Kidney (tissue), 22 donors: ENCODE results near the gene GABRQ. TPM values are rescaled to one million over a fixed set of nuclear protein-coding genes. Genes with fewer than 3 reads are reported as not detected.
A peak's percentile ranks its signal among the peaks of the same experiment; 100 is the strongest.

Source experiments
- DNase-seq, 5 donors: peaks; one replicate each; pipeline ENCODE4 v3.0.0-alpha.2; 2013 to 2020
- FAIRE-seq: peaks from 2 replicates; lab custom pipeline; 2012; peaks lifted over from hg19 to GRCh38; lab: Jason Lieb, UNC
- H3K27ac ChIP-seq, 2 donors: one replicate each; pipeline ENCODE4 v1.7.0; 2013; ENCODE audit warnings: low read depth in 2 of 2, low read length in 2 of 2, inconsistent platforms in 1 of 2
- H3K27me3 ChIP-seq: one replicate; pipeline ENCODE4 v1.7.1; 2013; ENCODE audit warnings: low read length, inconsistent platforms; ENCODE audit not compliant: control insufficient read depth, insufficient read depth
- H3K36me3 ChIP-seq, 3 donors: one replicate each; pipeline versions ENCODE4 v1.7.0 to v1.7.1; 2013; ENCODE audit warnings: low read length in 3 of 3, control low read depth in 1 of 3, inconsistent platforms in 1 of 3; ENCODE audit not compliant: insufficient read depth in 3 of 3, control insufficient read depth in 2 of 3
- H3K4me1 ChIP-seq, 3 donors: one replicate each; pipeline versions ENCODE4 v1.7.0 to v1.7.1; 2013; ENCODE audit warnings: low read length in 3 of 3, inconsistent platforms in 1 of 3, low read depth in 1 of 3; ENCODE audit not compliant: control insufficient read depth in 2 of 3, insufficient read depth in 2 of 3
- H3K4me3 ChIP-seq, 3 donors: one replicate each; pipeline versions ENCODE4 v1.7.0 to v1.8.1; 2013; ENCODE audit warnings: low read length in 3 of 3, control low read depth in 1 of 3, inconsistent platforms in 1 of 3
- H3K9ac ChIP-seq, 3 donors: one replicate each; pipeline versions ENCODE4 v1.7.0 to v1.7.1; 2013; ENCODE audit warnings: low read length in 3 of 3, control low read depth in 1 of 3, inconsistent platforms in 1 of 3
- H3K9me3 ChIP-seq, 3 donors: one replicate each; pipeline versions ENCODE4 v1.7.0 to v1.7.1; 2013; ENCODE audit warnings: low read length in 3 of 3, control low read depth in 1 of 3, inconsistent platforms in 1 of 3; ENCODE audit not compliant: control insufficient read depth in 2 of 3, insufficient read depth in 1 of 3
- intact Hi-C: fragments of 100-400 bp; cut with DNase I; formaldehyde crosslinking; loops from one replicate; pipeline ENCODE4 v1.11.1; 2022
- long read RNA-seq, 10 donors: library from polyadenylated mRNA in 1 of 10; unstranded in 1 of 10; transcript quantifications; one replicate each; pipeline ENCODE4 v2.0.0 and lab custom pipeline, GENCODE V29; 2021 to 2026
- polyA plus RNA-seq: library from polyadenylated mRNA; stranded (reverse); fragments of 350-450 nt; fragmentation: Illumina TruSeq; extraction: RNeasy Lipid Tissue Mini Kit (QIAGEN cat#74804); gene quantifications from one replicate; pipeline ENCODE4 v1.2.3, GENCODE V29; 2014; ENCODE audit warnings: low read depth, low replicate concordance; ENCODE audit not compliant: insufficient read depth
- total RNA-seq: library from RNA; stranded (reverse); fragmentation: NEBNext Ultra II Directional; extraction: Animal tissue kit (Norgen Biotek cat#: 25700); gene quantifications from one replicate; pipeline ENCODE4 v1.2.1, GENCODE V29; 2021
- TF ChIP-seq, protein P1 (sequence below): IDR thresholded peaks from 3 replicates; pipeline ENCODE4 v1.5.1; 2012; ENCODE audit warnings: mild to moderate bottlenecking, moderate library complexity, borderline replicate concordance; ENCODE audit not compliant: insufficient read depth; ENCODE audit errors: extremely low read depth
- donor health status: control.
- donor health status: control.
- donor health status: control.
- donor health status: control.
- donor health status: control.
- donor health status: DM: yes; HTN: yes; CAD: no.
- donor health status: Normal renal cell carcinoma (clear cell type).

Gene GABRQ
- 0.03 TPM for total RNA-seq
- polyA plus RNA-seq, result not detected
- long read RNA-seq, donor 1, result 0 reads
- long read RNA-seq, donor 2, result 0 reads
- long read RNA-seq, donor 3, result 0 reads
- long read RNA-seq, donor 4, result 0 reads
- long read RNA-seq, donor 5, result 0 reads
- long read RNA-seq, donor 6, result 0 reads
- long read RNA-seq, donor 7, result 0 reads
- long read RNA-seq, donor 8, result 0 reads
- long read RNA-seq, donor 9, result 0 reads
- long read RNA-seq, donor 10, result 0 reads

DNA sequence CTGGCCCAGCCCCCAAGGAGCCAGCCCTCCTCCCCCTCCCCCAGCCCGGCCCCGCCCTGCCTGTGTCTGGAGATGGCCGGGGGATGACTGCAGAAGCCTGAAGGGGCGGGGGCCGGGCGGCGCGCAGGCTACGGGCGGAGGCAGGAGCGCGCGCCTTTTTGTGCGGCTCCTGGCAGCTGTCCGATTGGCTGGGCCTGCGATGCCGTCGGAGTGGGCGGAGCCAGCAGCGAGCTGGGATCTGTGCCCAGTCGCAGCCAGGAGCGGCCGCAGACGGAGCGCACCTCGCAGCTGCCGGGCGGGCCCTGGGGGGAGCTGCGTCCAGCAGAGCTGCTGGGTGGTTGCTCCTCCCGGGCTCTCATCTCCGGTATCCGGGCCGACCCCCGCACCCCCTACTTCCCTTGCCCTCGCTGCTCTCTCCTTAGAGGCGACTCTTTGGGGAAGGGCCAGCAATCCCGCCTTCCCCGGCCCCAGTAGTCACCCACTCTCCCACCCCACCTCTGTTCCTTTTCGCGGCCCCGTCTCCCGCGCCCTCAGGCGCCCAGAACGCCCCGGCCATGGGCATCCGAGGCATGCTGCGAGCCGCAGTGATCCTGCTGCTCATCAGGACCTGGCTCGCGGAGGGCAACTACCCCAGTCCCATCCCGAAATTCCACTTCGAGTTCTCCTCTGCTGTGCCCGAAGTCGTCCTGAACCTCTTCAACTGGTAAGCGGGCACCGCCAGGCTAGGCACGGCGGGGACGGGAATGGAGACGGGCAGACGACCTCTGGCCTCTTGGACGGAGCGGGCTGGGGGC lies at the start of gene GABRQ:
Gene GABRQ (plus strand): TSS at position 247 of the 794 bp plus-strand sequence. CDS start 308 bp downstream, at position 555.
- Histone ChIP-seq H3K36me3 (no peaks in the 10 kb centered on the region), H3K27me3 (no peaks in the 10 kb centered on the region), H3K27ac (no peak within 1 kb of the TSS), H3K9me3 (no peaks in the 10 kb centered on the region), H3K9ac (no peak within 1 kb of the TSS), H3K4me1 (no peaks in the 10 kb centered on the region), H3K4me3 (no peak within 1 kb of the TSS)
- peak; percentile 74 to 87 (median 80) for DNase-seq
- intact Hi-C loops, result no loop called here
- no peak for FAIRE-seq
- TF ChIP-seq, protein P1, sequence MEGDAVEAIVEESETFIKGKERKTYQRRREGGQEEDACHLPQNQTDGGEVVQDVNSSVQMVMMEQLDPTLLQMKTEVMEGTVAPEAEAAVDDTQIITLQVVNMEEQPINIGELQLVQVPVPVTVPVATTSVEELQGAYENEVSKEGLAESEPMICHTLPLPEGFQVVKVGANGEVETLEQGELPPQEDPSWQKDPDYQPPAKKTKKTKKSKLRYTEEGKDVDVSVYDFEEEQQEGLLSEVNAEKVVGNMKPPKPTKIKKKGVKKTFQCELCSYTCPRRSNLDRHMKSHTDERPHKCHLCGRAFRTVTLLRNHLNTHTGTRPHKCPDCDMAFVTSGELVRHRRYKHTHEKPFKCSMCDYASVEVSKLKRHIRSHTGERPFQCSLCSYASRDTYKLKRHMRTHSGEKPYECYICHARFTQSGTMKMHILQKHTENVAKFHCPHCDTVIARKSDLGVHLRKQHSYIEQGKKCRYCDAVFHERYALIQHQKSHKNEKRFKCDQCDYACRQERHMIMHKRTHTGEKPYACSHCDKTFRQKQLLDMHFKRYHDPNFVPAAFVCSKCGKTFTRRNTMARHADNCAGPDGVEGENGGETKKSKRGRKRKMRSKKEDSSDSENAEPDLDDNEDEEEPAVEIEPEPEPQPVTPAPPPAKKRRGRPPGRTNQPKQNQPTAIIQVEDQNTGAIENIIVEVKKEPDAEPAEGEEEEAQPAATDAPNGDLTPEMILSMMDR, result no peak

DNA sequence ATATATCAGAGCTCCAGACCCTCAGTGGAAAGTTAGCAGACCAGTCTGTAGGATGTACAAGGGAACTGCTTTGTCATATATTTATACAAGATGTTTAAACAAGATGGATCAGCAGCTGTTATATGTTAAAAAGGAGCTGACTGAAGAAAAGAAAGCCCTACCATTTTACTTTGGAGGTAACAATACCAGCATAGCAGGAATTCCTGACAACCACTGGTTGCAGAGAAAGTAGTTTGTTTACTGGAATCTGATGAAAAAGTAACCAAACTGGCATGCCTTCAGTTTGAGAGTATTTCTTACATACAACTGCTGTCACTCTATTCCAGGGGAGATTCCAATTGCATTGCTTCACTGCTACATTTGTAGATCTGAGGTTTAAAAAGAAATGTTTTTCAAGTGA lies 49.5 kb upstream of the GABRQ start:
- intact Hi-C loops, result no loop called here
- Histone ChIP-seq H3K9me3 (no peaks in the 10 kb centered on the region), H3K27me3 (no peaks in the 10 kb centered on the region), H3K4me3 (no peak overlapping the region), H3K4me1 (no peaks in the 10 kb centered on the region), H3K36me3 (no peaks in the 10 kb centered on the region), H3K27ac (no peak overlapping the region), H3K9ac (no peak overlapping the region)
- TF ChIP-seq, protein P1, result no peak
- DNase-seq (no peak), FAIRE-seq (no peak)

DNA sequence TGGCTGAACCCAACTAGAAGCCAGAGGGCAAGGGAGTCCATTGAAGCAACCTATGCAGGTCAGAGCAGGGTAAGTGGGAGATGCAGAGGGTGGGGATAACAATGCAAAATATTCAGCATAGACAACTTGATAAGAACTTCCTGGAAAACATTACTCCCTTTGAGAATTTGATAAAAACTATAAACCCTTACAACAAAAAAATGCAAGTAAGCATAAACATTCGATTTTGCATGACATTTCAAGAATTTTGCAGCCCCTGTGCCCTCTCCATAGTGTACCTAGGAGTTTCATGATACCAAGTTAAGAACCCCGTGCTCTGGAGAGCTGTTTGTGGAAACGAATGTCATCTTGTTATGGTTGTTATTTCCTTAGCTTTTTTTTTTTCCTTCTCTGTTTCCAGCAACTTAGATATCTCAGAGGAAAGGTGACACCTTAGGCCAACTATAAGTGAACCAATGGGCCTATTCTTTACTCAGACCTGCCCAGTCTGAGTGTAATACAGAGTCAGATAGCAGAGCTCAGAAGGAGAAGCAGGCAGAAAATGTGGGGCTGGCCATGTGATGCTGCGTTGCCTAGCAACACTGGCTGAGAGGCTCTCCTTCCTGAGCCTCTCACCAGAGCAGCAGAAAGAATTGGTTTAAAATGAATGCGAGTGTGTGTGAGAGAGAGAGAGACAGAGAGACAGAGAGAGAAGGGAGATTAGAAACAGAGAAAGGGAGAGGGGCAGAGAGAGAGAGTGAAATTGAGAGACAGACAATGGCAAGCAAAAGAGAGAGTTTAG lies 36.7 kb upstream of the GABRQ start:
- intact Hi-C loops, result no loop called here
- H3K4me1 ChIP-seq, result no peaks in the 10 kb centered on the region
- TF ChIP-seq, protein P1, result no peak
- H3K9ac ChIP-seq, result no peak overlapping the region
- no peaks in the 10 kb centered on the region for H3K36me3 ChIP-seq
- no peak overlapping the region for H3K27ac ChIP-seq
- FAIRE-seq, result no peak
- no peaks in the 10 kb centered on the region for H3K27me3 ChIP-seq
- H3K9me3 ChIP-seq, result no peaks in the 10 kb centered on the region
- peak in 1 of 5 donors; percentile 5 for DNase-seq
- H3K4me3 ChIP-seq, result no peak overlapping the region
